SU-DHL-6 (cell line): Measurements from ENCODE around the gene CA5A.
"Not testable (repeated sequence)": the region's sequence is repeated elsewhere in the genome, so short reads cannot be mapped to it uniquely, and the experiment has no call there.

Experiments
- CTCF ChIP-seq: fragments of 200-600 bp; sonication (generic); IDR thresholded peaks from one replicate; pipeline ENCODE4 v1.5.1; 2017; ENCODE audit warnings: antibody characterized with exemption, mild to moderate bottlenecking, low read length, moderate library complexity; ENCODE audit not compliant: insufficient read depth, poor library complexity, severe bottlenecking
- EZH2phosphoT487 ChIP-seq: fragments of 200-600 bp; sonication (generic), shearing (Covaris generic); conservative IDR thresholded peaks from 2 replicates; pipeline ENCODE4 v1.6.1; 2018; ENCODE audit warnings: mild to moderate bottlenecking, antibody characterized with exemption, low read length, moderate library complexity, mixed read lengths

GRCh38 chr16:87983072-87983736 lies 46.9 kb upstream of the CA5A start:
- not testable (repeated sequence) for TF ChIP-seq CTCF, EZH2phosphoT487
